Measurements from ENCODE around the gene CYP24A1.

Gene CYP24A1

DNA sequence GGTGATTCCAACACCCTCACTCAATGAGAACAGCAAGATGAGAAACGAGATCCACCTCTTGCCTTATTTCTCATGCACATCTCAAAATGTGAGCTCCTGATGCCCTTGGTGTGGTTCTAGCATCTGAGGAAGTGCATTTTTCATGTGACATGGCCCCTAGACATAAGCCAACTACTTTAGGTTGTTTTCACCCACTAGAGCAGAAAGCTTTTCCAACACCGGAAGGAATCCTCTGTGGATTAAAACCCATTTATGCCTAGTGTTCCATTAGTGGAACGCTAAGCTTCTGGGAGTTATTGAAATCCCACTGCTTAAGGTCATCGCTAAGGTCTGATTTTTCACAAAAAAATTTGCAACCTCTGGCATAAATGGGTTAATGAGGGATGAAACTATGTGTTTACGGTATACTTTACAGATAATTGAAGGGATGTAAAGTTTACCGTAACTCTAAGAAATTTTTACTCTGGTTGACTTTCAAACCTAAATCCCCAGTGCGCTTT lies 24.0 kb downstream of the CYP24A1 start:
- no peaks in the 10 kb centered on the region for H3K4me1 ChIP-seq (ENCODE audit: control insufficient read depth, insufficient read depth, low read length)
- H3K36me3 ChIP-seq (ENCODE audit: control insufficient read depth, insufficient read depth, low read length) = no peaks in the 10 kb centered on the region
- no peaks in the 10 kb centered on the region for H3K27me3 ChIP-seq (ENCODE audit: control insufficient read depth, insufficient read depth, low read length)
- no peak overlapping the region for H3K9ac ChIP-seq (ENCODE audit: low read length)
- H3K4me3 ChIP-seq (ENCODE audit: low read length) = no peak overlapping the region
- no peaks in the 10 kb centered on the region for H3K9me3 ChIP-seq (ENCODE audit: control insufficient read depth, low read length)

GRCh38 chr20:54148947-54149764 lies 24.6 kb downstream of the CYP24A1 start:
- no peak overlapping the region for H3K4me3 ChIP-seq (ENCODE audit: low read length)
- H3K27me3 ChIP-seq (ENCODE audit: control insufficient read depth, insufficient read depth, low read length) = no peaks in the 10 kb centered on the region
- H3K36me3 ChIP-seq (ENCODE audit: control insufficient read depth, insufficient read depth, low read length) = no peaks in the 10 kb centered on the region
- no peaks in the 10 kb centered on the region for H3K9me3 ChIP-seq (ENCODE audit: control insufficient read depth, low read length)
- H3K4me1 ChIP-seq (ENCODE audit: control insufficient read depth, insufficient read depth, low read length) = no peaks in the 10 kb centered on the region
- H3K9ac ChIP-seq (ENCODE audit: low read length) = no peak overlapping the region

DNA sequence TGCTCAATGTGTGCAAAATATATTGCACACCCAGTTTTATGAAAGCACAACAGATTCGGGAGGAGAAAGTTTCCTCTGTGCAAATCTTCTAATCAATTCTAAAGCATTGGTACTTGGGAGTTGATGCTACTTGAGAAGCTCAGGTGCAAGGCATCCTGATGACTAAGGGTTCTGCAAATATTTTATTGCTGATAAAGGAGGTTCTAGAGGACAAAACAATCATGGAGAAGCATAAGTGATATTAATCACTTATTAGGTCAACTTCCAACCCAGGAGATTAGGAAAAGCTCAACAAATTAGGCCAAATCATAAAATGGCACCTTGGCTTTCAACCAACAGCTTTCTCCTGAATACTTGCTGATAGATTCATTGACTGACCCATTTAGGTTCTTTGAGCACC lies 27.1 kb downstream of the CYP24A1 start:
- Histone ChIP-seq H3K4me1 (ENCODE audit: control insufficient read depth, insufficient read depth, low read length) (no peaks in the 10 kb centered on the region), H3K4me3 (ENCODE audit: low read length) (no peak overlapping the region), H3K9ac (ENCODE audit: low read length) (no peak overlapping the region), H3K9me3 (ENCODE audit: control insufficient read depth, low read length) (no peaks in the 10 kb centered on the region), H3K27me3 (ENCODE audit: control insufficient read depth, insufficient read depth, low read length) (peaks cover 2% of the 10 kb centered on the region), H3K36me3 (ENCODE audit: control insufficient read depth, insufficient read depth, low read length) (no peaks in the 10 kb centered on the region)

GRCh38 chr20:54144847-54145414 lies 28.9 kb downstream of the CYP24A1 start:
- H3K9ac ChIP-seq (ENCODE audit: low read length) = no peak overlapping the region
- no peaks in the 10 kb centered on the region for H3K9me3 ChIP-seq (ENCODE audit: control insufficient read depth, low read length)
- H3K4me1 ChIP-seq (ENCODE audit: control insufficient read depth, insufficient read depth, low read length) = no peaks in the 10 kb centered on the region
- no peak overlapping the region for H3K4me3 ChIP-seq (ENCODE audit: low read length)
- no peaks in the 10 kb centered on the region for H3K36me3 ChIP-seq (ENCODE audit: control insufficient read depth, insufficient read depth, low read length)
- peaks cover 6% of the 10 kb centered on the region for H3K27me3 ChIP-seq (ENCODE audit: control insufficient read depth, insufficient read depth, low read length)

DNA sequence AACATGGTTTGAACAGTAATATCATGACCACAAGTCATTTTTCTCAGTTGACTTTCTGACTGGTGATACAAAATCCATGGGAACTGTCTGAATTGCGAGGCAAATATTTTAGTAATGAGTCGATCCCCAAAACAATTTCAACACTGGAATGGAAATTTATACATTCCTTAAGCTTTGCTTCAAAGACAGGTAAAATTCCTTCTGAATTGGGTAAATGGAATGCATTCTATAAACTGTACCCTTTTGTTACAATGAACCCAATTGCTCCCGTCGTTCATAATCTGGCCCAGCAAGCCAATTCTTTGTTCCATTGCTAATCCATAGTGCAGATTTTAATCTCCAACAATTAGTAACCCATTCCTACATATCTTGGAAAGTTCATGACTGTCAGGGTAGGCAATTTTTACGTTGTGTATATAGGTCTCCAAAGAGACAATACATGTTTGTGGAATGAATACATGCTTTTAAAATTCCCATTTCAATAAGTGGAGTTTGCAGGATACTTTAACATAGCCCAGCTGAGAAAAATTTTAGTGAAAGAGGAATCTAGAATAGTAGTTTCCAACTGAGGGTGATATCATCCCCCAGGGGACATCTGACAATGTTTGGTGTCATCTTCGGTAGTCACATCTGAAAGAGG lies 32.7 kb downstream of the CYP24A1 start:
- H3K9ac ChIP-seq (ENCODE audit: low read length) = no peak overlapping the region

DNA sequence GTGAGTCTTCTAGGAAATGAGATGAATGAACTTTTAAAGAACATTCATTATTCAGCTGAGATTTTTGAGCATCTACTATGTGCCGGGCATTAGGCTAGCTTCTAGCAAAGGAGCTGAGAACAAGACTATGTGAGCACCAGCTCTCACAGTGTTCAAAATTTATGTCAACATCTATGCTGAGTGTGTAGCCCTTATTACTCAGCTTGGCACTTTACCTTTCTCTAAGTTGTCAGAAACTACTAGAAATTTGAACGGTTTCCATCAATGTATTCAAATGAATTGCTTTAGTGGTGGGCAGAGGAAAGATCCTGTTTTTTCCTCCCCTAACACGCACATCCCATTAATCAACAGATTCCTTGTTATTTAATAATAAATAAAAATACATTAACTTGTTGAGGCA lies 33.3 kb downstream of the CYP24A1 start:
- Histone ChIP-seq H3K4me3 (ENCODE audit: low read length) (no peak overlapping the region), H3K9ac (ENCODE audit: low read length) (no peak overlapping the region), H3K4me1 (ENCODE audit: control insufficient read depth, insufficient read depth, low read length) (no peaks in the 10 kb centered on the region), H3K9me3 (ENCODE audit: control insufficient read depth, low read length) (no peaks in the 10 kb centered on the region), H3K27me3 (ENCODE audit: control insufficient read depth, insufficient read depth, low read length) (peaks cover 6% of the 10 kb centered on the region), H3K36me3 (ENCODE audit: control insufficient read depth, insufficient read depth, low read length) (no peaks in the 10 kb centered on the region)

More for the DNA sequence above, 32.7 kb downstream of the CYP24A1 start:
- H3K9me3 ChIP-seq (ENCODE audit: control insufficient read depth, low read length) = no peaks in the 10 kb centered on the region
- no peaks in the 10 kb centered on the region for H3K36me3 ChIP-seq (ENCODE audit: control insufficient read depth, insufficient read depth, low read length)
- no peak overlapping the region for H3K4me3 ChIP-seq (ENCODE audit: low read length)
- H3K4me1 ChIP-seq (ENCODE audit: control insufficient read depth, insufficient read depth, low read length) = no peaks in the 10 kb centered on the region
- H3K27me3 ChIP-seq (ENCODE audit: control insufficient read depth, insufficient read depth, low read length) = peaks cover 6% of the 10 kb centered on the region

GRCh38 chr20:54140067-54140466 lies 33.7 kb downstream of the CYP24A1 start:
- H3K9me3 ChIP-seq (ENCODE audit: control insufficient read depth, low read length) = no peaks in the 10 kb centered on the region
- H3K4me3 ChIP-seq (ENCODE audit: low read length) = no peak overlapping the region
- H3K27me3 ChIP-seq (ENCODE audit: control insufficient read depth, insufficient read depth, low read length) = peaks cover 6% of the 10 kb centered on the region
- H3K4me1 ChIP-seq (ENCODE audit: control insufficient read depth, insufficient read depth, low read length) = no peaks in the 10 kb centered on the region
- H3K36me3 ChIP-seq (ENCODE audit: control insufficient read depth, insufficient read depth, low read length) = no peaks in the 10 kb centered on the region
- no peak overlapping the region for H3K9ac ChIP-seq (ENCODE audit: low read length)

GRCh38 chr20:54139188-54139587 lies 34.6 kb downstream of the CYP24A1 start:
- Histone ChIP-seq H3K9ac (ENCODE audit: low read length) (no peak overlapping the region), H3K4me1 (ENCODE audit: control insufficient read depth, insufficient read depth, low read length) (no peaks in the 10 kb centered on the region), H3K9me3 (ENCODE audit: control insufficient read depth, low read length) (no peaks in the 10 kb centered on the region), H3K27me3 (ENCODE audit: control insufficient read depth, insufficient read depth, low read length) (peaks cover 6% of the 10 kb centered on the region), H3K36me3 (ENCODE audit: control insufficient read depth, insufficient read depth, low read length) (no peaks in the 10 kb centered on the region), H3K4me3 (ENCODE audit: low read length) (no peak overlapping the region)

- no peaks in the 10 kb centered on the region for H3K4me1 ChIP-seq (ENCODE audit: control insufficient read depth, insufficient read depth, low read length)
- no peaks in the 10 kb centered on the region for H3K36me3 ChIP-seq (ENCODE audit: control insufficient read depth, insufficient read depth, low read length)
- no peaks in the 10 kb centered on the region for H3K9me3 ChIP-seq (ENCODE audit: control insufficient read depth, low read length)
- H3K4me3 ChIP-seq (ENCODE audit: low read length) = no peak overlapping the region
- H3K9ac ChIP-seq (ENCODE audit: low read length) = no peak overlapping the region
- peaks cover 6% of the 10 kb centered on the region for H3K27me3 ChIP-seq (ENCODE audit: control insufficient read depth, insufficient read depth, low read length)
These were observed 35.4 kb downstream of the CYP24A1 start for GRCh38 chr20:54138427-54138826.

DNA sequence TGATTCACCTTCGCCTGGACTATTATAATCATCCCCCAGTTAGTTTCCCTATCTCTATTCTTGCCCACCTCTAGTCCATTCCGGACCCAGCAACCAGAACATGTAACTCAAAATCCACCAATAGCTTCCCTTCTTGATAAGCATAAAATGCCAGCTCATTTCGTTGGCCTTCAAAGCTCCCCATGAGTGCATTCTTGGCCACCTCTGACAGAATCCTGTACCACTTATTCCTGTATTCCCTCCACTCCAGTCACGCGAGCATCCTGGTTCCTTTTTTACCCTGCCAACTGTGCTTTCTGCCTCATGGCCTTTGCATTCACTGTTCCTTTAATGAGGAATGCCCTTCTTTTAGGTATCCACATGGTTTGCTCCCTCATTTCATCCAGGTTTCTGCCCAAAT lies 36.7 kb downstream of the CYP24A1 start:
- no peaks in the 10 kb centered on the region for H3K9me3 ChIP-seq (ENCODE audit: control insufficient read depth, low read length)
- H3K36me3 ChIP-seq (ENCODE audit: control insufficient read depth, insufficient read depth, low read length) = no peaks in the 10 kb centered on the region
- H3K27me3 ChIP-seq (ENCODE audit: control insufficient read depth, insufficient read depth, low read length) = peaks cover 6% of the 10 kb centered on the region
- no peak overlapping the region for H3K4me3 ChIP-seq (ENCODE audit: low read length)
- H3K4me1 ChIP-seq (ENCODE audit: control insufficient read depth, insufficient read depth, low read length) = no peaks in the 10 kb centered on the region
- H3K9ac ChIP-seq (ENCODE audit: low read length) = no peak overlapping the region

GRCh38 chr20:54134445-54135220 lies 39.2 kb downstream of the CYP24A1 start:
- Histone ChIP-seq H3K4me1 (ENCODE audit: control insufficient read depth, insufficient read depth, low read length) (no peaks in the 10 kb centered on the region), H3K4me3 (ENCODE audit: low read length) (no peak overlapping the region), H3K27me3 (ENCODE audit: control insufficient read depth, insufficient read depth, low read length) (no peaks in the 10 kb centered on the region), H3K9ac (ENCODE audit: low read length) (no peak overlapping the region), H3K36me3 (ENCODE audit: control insufficient read depth, insufficient read depth, low read length) (no peaks in the 10 kb centered on the region), H3K9me3 (ENCODE audit: control insufficient read depth, low read length) (no peaks in the 10 kb centered on the region)

All from mucosa of stomach (tissue), 1 donor.